ENCODE measurements around the gene SLC36A3. TPM values are rescaled to one million over a fixed set of nuclear protein-coding genes. Genes with fewer than 3 reads are reported as not detected.
A peak's percentile ranks its signal among the peaks of the same experiment; 100 is the strongest.
"Not testable (repeated sequence)": the region's sequence is repeated elsewhere in the genome, so short reads cannot be mapped to it uniquely, and the experiment has no call there.

The SLC36A3 gene
- total RNA-seq, 3 donors from 2014 or later (not counting 1 experiment from before 2014, with no cell fraction given) = not detected

- WGBS (ENCODE audit: insufficient coverage) = 74% methylated on average over 3 of the region's 3 CpGs
Measured at GRCh38 chr5:151255621-151256286, 47.8 kb downstream of the SLC36A3 start.

GRCh38 chr5:151254990-151255389, 48.6 kb downstream of the SLC36A3 start:
- 93% methylated on average over 5 of the region's 5 CpGs for WGBS (ENCODE audit: insufficient coverage)
- not testable (repeated sequence) for DNase-seq; H3K9me3 ChIP-seq (ENCODE audit: control insufficient read depth, insufficient read depth, low read length); H3K27ac Mint-ChIP-seq; H3K36me3 Mint-ChIP-seq; H3K27me3 ChIP-seq (ENCODE audit: control insufficient read depth, insufficient read depth, low read length); H3K4me3 Mint-ChIP-seq; H3K9me3 Mint-ChIP-seq; H3K27me3 Mint-ChIP-seq (ENCODE audit: low read depth in 2 of 2); H3K36me3 ChIP-seq (ENCODE audit: control insufficient read depth, insufficient read depth, low read length); ATAC-seq; H3K4me3 ChIP-seq (ENCODE audit: low read length)
- H3K27ac ChIP-seq (ENCODE audit: low read length) = peak overlapping the region; percentile 54
- peaks cover 34 to 40% of the 10 kb centered on the region in 2 donors for H3K4me1 Mint-ChIP-seq
- intact Hi-C loops (cut with micrococcal nuclease) = loop anchor here (5.0 to 10.0 kb wide), 2 partner anchors 43 to 520 kb away; partner anchors contain the start of gene G3BP1
- H3K4me1 ChIP-seq (ENCODE audit: control insufficient read depth, insufficient read depth, low read length) = peaks cover 40% of the 10 kb centered on the region

More at GRCh38 chr5:151255621-151256286, 47.8 kb downstream of the SLC36A3 start:
- no peaks in the 10 kb centered on the region for H3K27me3 Mint-ChIP-seq (ENCODE audit: low read depth in 2 of 2)
- H3K4me1 Mint-ChIP-seq = peaks cover 28 to 40% of the 10 kb centered on the region in 2 donors
- no peak overlapping the region for H3K4me3 Mint-ChIP-seq
- intact Hi-C loops (cut with micrococcal nuclease) = loop anchor here (10.0 kb wide), 1 partner anchor 519 kb away; the partner anchor contains the start of gene G3BP1
- ATAC-seq (no peak), DNase-seq (no peak)
- Histone ChIP-seq H3K4me3 (ENCODE audit: low read length) (no peak overlapping the region), H3K4me1 (ENCODE audit: control insufficient read depth, insufficient read depth, low read length) (peaks cover 40% of the 10 kb centered on the region), H3K27ac (ENCODE audit: low read length) (peak overlapping the region; percentile 54), H3K9me3 (ENCODE audit: control insufficient read depth, insufficient read depth, low read length) (no peaks in the 10 kb centered on the region), H3K27me3 (ENCODE audit: control insufficient read depth, insufficient read depth, low read length) (no peaks in the 10 kb centered on the region), H3K36me3 (ENCODE audit: control insufficient read depth, insufficient read depth, low read length) (peaks cover 3% of the 10 kb centered on the region)
- H3K9me3 Mint-ChIP-seq = no peaks in the 10 kb centered on the region
- H3K27ac Mint-ChIP-seq = no peak overlapping the region
- no peak for TF ChIP-seq CTCF (IDR thresholded peaks at IDR 0.05)
- no peaks in the 10 kb centered on the region for H3K36me3 Mint-ChIP-seq

GRCh38 chr5:151254556-151254955, 49.0 kb downstream of the SLC36A3 start:
- Histone ChIP-seq H3K4me1 (ENCODE audit: control insufficient read depth, insufficient read depth, low read length) (peaks cover 40% of the 10 kb centered on the region), H3K4me3 (ENCODE audit: low read length) (no peak overlapping the region), H3K27me3 (ENCODE audit: control insufficient read depth, insufficient read depth, low read length) (no peaks in the 10 kb centered on the region), H3K27ac (ENCODE audit: low read length) (no peak overlapping the region), H3K9me3 (ENCODE audit: control insufficient read depth, insufficient read depth, low read length) (no peaks in the 10 kb centered on the region), H3K36me3 (ENCODE audit: control insufficient read depth, insufficient read depth, low read length) (no peaks in the 10 kb centered on the region)
- peaks cover 34 to 40% of the 10 kb centered on the region in 2 donors for H3K4me1 Mint-ChIP-seq
- 80% methylated on average over 1 of the region's 1 CpG for WGBS (ENCODE audit: insufficient coverage)
- no peaks in the 10 kb centered on the region for H3K9me3 Mint-ChIP-seq
- DNase-seq (no peak), ATAC-seq (no peak)
- H3K27me3 Mint-ChIP-seq (ENCODE audit: low read depth in 2 of 2) = peaks cover 0 to 5% of the 10 kb centered on the region in 2 donors
- TF ChIP-seq CTCF (IDR thresholded peaks at IDR 0.05) = no peak
- intact Hi-C loops (cut with micrococcal nuclease) = loop anchor here (5.0 to 10.0 kb wide), 2 partner anchors 42 to 520 kb away; partner anchors contain the start of gene G3BP1
- no peaks in the 10 kb centered on the region for H3K36me3 Mint-ChIP-seq
- no peak overlapping the region for H3K27ac Mint-ChIP-seq
- peak overlapping the region; percentile 92 for H3K4me3 Mint-ChIP-seq

GRCh38 chr5:151253605-151253950, 50.0 kb downstream of the SLC36A3 start:
- peaks cover 34 to 36% of the 10 kb centered on the region in 2 donors for H3K4me1 Mint-ChIP-seq
- peaks cover 4 to 5% of the 10 kb centered on the region in 2 donors for H3K27me3 Mint-ChIP-seq (ENCODE audit: low read depth in 2 of 2)
- TF ChIP-seq CTCF (IDR thresholded peaks at IDR 0.05) = no peak
- WGBS (ENCODE audit: insufficient coverage) = 40% methylated on average over 4 of the region's 5 CpGs
- ATAC-seq (no peak), DNase-seq (no peak)
- H3K36me3 ChIP-seq (ENCODE audit: control insufficient read depth, insufficient read depth, low read length) = no peaks in the 10 kb centered on the region
- H3K9me3 Mint-ChIP-seq = no peaks in the 10 kb centered on the region
- H3K4me3 ChIP-seq (ENCODE audit: low read length) = peak overlapping the region; percentile 58
- intact Hi-C loops (cut with micrococcal nuclease) = loop anchor here (5.0 to 10.0 kb wide), 2 partner anchors 41 to 521 kb away; partner anchors contain the start of gene G3BP1
- H3K36me3 Mint-ChIP-seq = no peaks in the 10 kb centered on the region
- peak overlapping the region; percentile 48 for H3K27ac ChIP-seq (ENCODE audit: low read length)
- H3K9me3 ChIP-seq (ENCODE audit: control insufficient read depth, insufficient read depth, low read length) = no peaks in the 10 kb centered on the region
- H3K27me3 ChIP-seq (ENCODE audit: control insufficient read depth, insufficient read depth, low read length) = no peaks in the 10 kb centered on the region
- peaks cover 34% of the 10 kb centered on the region for H3K4me1 ChIP-seq (ENCODE audit: control insufficient read depth, insufficient read depth, low read length)
- H3K27ac Mint-ChIP-seq = peak overlapping the region; percentile 85 to 86
- H3K4me3 Mint-ChIP-seq = peak overlapping the region; percentile 92
